A549 (cell line): ENCODE data around the gene WSCD1. TPM values are rescaled to one million over a fixed set of nuclear protein-coding genes. Genes with fewer than 3 reads are reported as not detected.

ENCODE experiments used
- ATAC-seq, 2 experiments: fragments of 200-7000 bp in 1 of 2; fragments of >200 bp in 1 of 2; cut with Nextera tagmentation in 1 of 2; cut with Tn5 transposase in 1 of 2; 3 replicates each; pipeline versions ENCODE4 v1.8.0 to v1.9.1; 2018 to 2020; ENCODE audit warnings: mild to moderate bottlenecking in 1 of 2, moderate library complexity in 1 of 2
- CTCF ChIA-PET: fragments of 300-600 bp; sonication (Branson Sonifier 250); formaldehyde crosslinking; extraction: SDS; loops from one replicate; lab custom pipeline; 2021; ENCODE audit warnings: antibody characterized with exemption, inconsistent platforms; lab: Yijun Ruan, JAX
- POLR2A ChIA-PET: fragments of 350-600 bp; formaldehyde crosslinking; extraction: SDS; loops from one replicate; lab custom pipeline; 2021; ENCODE audit warnings: antibody characterized with exemption, inconsistent platforms; lab: Yijun Ruan, JAX
- DNase-seq, 2 experiments: peaks; one replicate each; pipeline versions ENCODE4 v3.0.0 to v3.0.0-alpha.2; 2011 to 2016; ENCODE audit warnings: low read depth in 1 of 2, low spot score in 1 of 2
- FAIRE-seq: peaks from 2 replicates; lab custom pipeline; 2011; peaks lifted over from hg19 to GRCh38; lab: Jason Lieb, UNC
- H3K27ac ChIP-seq, 2 experiments: fragments of >200 bp; sonication (Bioruptor Twin); formaldehyde crosslinking; 3 replicates each; pipeline ENCODE4 v1.5.1; 2016 to 2017
- H3K4me1 ChIP-seq: fragments of >200 bp; sonication (Bioruptor Twin); formaldehyde crosslinking; 3 replicates; pipeline ENCODE4 v1.6.1; 2016
- H3K4me2 ChIP-seq: fragments of >200 bp; sonication (Bioruptor Twin); formaldehyde crosslinking; 3 replicates; pipeline ENCODE4 v1.6.1; 2016
- H3K4me3 ChIP-seq: fragments of >200 bp; sonication (Bioruptor Twin); formaldehyde crosslinking; 3 replicates; pipeline ENCODE4 v1.5.1; 2016
- H3K9me3 ChIP-seq: fragments of >200 bp; sonication (Bioruptor Twin); formaldehyde crosslinking; 3 replicates; pipeline ENCODE4 v1.6.1; 2016
- CBX8 ChIP-seq: fragments of 200-600 bp; sonication (generic); IDR thresholded peaks from 2 replicates; pipeline ENCODE4 v1.6.1; 2016
- CEBPB ChIP-seq, 2 experiments: fragments of >200 bp in 1 of 2; sonication (Bioruptor Twin) in 1 of 2; formaldehyde crosslinking in 1 of 2; IDR thresholded peaks; 2 replicates each; pipeline ENCODE4 v1.6.1; 2012 to 2016
- CHD2 ChIP-seq: fragments of 150-350 bp; IDR thresholded peaks from 2 replicates; pipeline ENCODE4 v1.6.1; 2014; ENCODE audit warnings: low read length; ENCODE audit not compliant: partially characterized antibody
- CHD4 ChIP-seq: fragments of 200-600 bp; sonication (generic); IDR thresholded peaks from 2 replicates; pipeline ENCODE4 v1.6.1; 2016; ENCODE audit warnings: antibody characterized with exemption, mild to moderate bottlenecking, borderline replicate concordance
- HDAC2 ChIP-seq: fragments of 200-600 bp; sonication (generic); IDR thresholded peaks from 2 replicates; pipeline ENCODE4 v1.6.1; 2016
- HMGXB4 ChIP-seq: fragments of 250-450 bp; sonication (Bioruptor Pico); IDR thresholded peaks from 2 replicates; pipeline ENCODE4 v1.5.0; 2021; ENCODE audit warnings: mild to moderate bottlenecking, moderate library complexity, borderline replicate concordance
- HOXB13 ChIP-seq: fragments of 250-450 bp; sonication (Bioruptor Pico); IDR thresholded peaks from 2 replicates; pipeline ENCODE4 v1.5.0; 2020; ENCODE audit warnings: low read depth, mild to moderate bottlenecking, moderate library complexity
- JUN ChIP-seq, 2 experiments: fragments of >200 bp; sonication (Bioruptor Twin); formaldehyde crosslinking; IDR thresholded peaks; 2 replicates in 1 of 2; 3 replicates in 1 of 2; pipeline ENCODE4 v1.6.1; 2016 to 2017
- KDM1A ChIP-seq: fragments of 200-600 bp; sonication (generic); IDR thresholded peaks from 2 replicates; pipeline ENCODE4 v1.6.1; 2016; ENCODE audit warnings: low read depth, mild to moderate bottlenecking
- KDM5A ChIP-seq: fragments of 200-600 bp; sonication (generic); IDR thresholded peaks from 2 replicates; pipeline ENCODE4 v1.6.1; 2016; ENCODE audit warnings: antibody characterized with exemption, mild to moderate bottlenecking
- NFE2L2 ChIP-seq: fragments of 150-350 bp; conservative IDR thresholded peaks from 2 replicates; pipeline ENCODE4 v1.6.1; 2014; ENCODE audit warnings: low read length
- NPAS2 ChIP-seq: fragments of 250-450 bp; sonication (Bioruptor Pico); IDR thresholded peaks from 2 replicates; pipeline ENCODE4 v1.8.0; 2022; ENCODE audit warnings: mild to moderate bottlenecking, moderate library complexity, borderline replicate concordance
- NR3C1 ChIP-seq: fragments of >200 bp; sonication (Bioruptor Twin); formaldehyde crosslinking; IDR thresholded peaks from 3 replicates; pipeline ENCODE4 v1.6.1; 2017
- PHF8 ChIP-seq: fragments of 200-600 bp; sonication (generic); IDR thresholded peaks from 2 replicates; pipeline ENCODE4 v1.6.1; 2016; ENCODE audit warnings: low read depth, mild to moderate bottlenecking, antibody characterized with exemption, moderate library complexity, borderline replicate concordance
- POLR2A ChIP-seq: IDR thresholded peaks from 2 replicates; pipeline ENCODE4 v1.6.1; 2012; ENCODE audit warnings: mild to moderate bottlenecking, low read length
- RARB ChIP-seq: fragments of 250-450 bp; sonication (Bioruptor Pico); IDR thresholded peaks from 2 replicates; pipeline ENCODE4 v1.8.0; 2021; ENCODE audit warnings: mild to moderate bottlenecking, moderate library complexity
- RFX5 ChIP-seq: fragments of 450-650 bp; IDR thresholded peaks from 2 replicates; pipeline ENCODE4 v1.7.1; 2014; ENCODE audit warnings: antibody characterized with exemption, mild to moderate bottlenecking, moderate library complexity
- RNF2 ChIP-seq: fragments of 200-600 bp; sonication (generic); IDR thresholded peaks from 2 replicates; pipeline ENCODE4 v1.6.1; 2016; ENCODE audit warnings: low read depth, mild to moderate bottlenecking, antibody characterized with exemption, moderate library complexity, borderline replicate concordance
- ZFP36 ChIP-seq: fragments of 450-650 bp; IDR thresholded peaks from 2 replicates; pipeline ENCODE4 v1.6.1; 2014; ENCODE audit warnings: borderline replicate concordance; ENCODE audit not compliant: partially characterized antibody
- WGBS: methylation state at CpG from one replicate; pipeline ENCODE4 v1.1.6; 2017; ENCODE audit errors: missing lambda C conversion rate; 5-methylcytosine and 5-hydroxymethylcytosine counted together
- polyA plus RNA-seq, 4 experiments: library from polyadenylated mRNA; depleted of rRNA in 3 of 4; stranded (reverse); fragments of >200 nt; fragmentation: RNase III in 1 of 4; extraction: RNeasy Plus Mini Kit Qiagen cat#74134 plus additional on column Dnase treatment in 1 of 4; gene quantifications; 2 replicates in 3 of 4; 3 replicates in 1 of 4; pipeline ENCODE4 v1.2.3, GENCODE V29; 2011 to 2017

WSCD1 gene
- polyA plus RNA-seq, 2 of the 4 experiments (the other 2 are of a cell fraction) = 1.6 TPM

DNA sequence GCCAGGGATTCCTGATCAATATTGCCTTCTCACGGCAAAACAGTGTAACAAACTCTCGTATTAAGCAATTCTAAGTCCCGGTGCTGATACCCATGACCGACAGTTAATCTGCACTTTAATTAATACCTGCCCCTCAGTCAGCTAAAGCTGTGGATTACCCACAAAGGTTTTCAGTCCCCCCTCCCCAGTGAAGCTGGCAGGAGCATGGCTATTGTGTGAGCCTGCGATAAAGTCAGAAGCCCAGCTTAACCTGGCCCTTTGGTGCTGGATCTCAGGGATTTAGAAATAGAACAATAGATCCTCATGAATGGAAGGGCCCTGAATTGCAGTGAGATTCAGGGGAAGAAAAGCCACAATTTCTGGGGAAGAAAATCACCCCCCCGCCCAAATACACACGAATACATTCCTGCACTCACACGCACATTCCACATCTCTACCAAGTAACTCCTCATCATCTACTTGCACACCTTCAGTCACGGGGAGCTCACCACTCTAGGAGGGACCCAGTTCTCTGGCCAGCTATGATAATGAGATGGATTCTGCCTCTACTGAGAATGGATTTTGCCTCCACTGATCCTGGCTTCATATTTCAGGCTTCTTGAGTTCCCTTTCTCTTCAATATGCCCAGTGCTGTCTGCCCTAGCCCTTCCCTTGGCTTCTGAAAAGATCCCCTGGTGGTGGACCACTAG, 102.6 kb downstream of the WSCD1 start:
- Histone ChIP-seq H3K27ac (no peak overlapping the region), H3K4me3 (no peak overlapping the region), H3K4me2 (no peak overlapping the region), H3K4me1 (no peaks in the 10 kb centered on the region), H3K9me3 (no peaks in the 10 kb centered on the region)
- ChIA-PET CTCF (interaction anchor here (0.8 to 1.9 kb wide), 5 partner anchors 10 to 466 kb away, joined by 3 to 5 read pairs (median 4); no protein-coding TSS in a partner anchor), POLR2A (no interaction called here)
- ATAC-seq = no peak
- no peak for FAIRE-seq
- DNase-seq = no peak
- no peak for TF ChIP-seq CEBPB (IDR thresholded peaks at IDR 0.05)
- no peak for TF ChIP-seq NR3C1
- no peak for TF ChIP-seq CBX8
- TF ChIP-seq ZFP36 = no peak
- TF ChIP-seq JUN (IDR thresholded peaks at IDR 0.05) = no peak
- no peak for TF ChIP-seq RARB
- TF ChIP-seq HDAC2 = no peak
- no peak for TF ChIP-seq PHF8
- no peak for TF ChIP-seq KDM5A
- TF ChIP-seq CHD4 = no peak
- no peak for TF ChIP-seq RFX5
- TF ChIP-seq, all 56 proteins: peak for 0
- 30% methylated on average over 9 of the region's 9 CpGs for WGBS

DNA sequence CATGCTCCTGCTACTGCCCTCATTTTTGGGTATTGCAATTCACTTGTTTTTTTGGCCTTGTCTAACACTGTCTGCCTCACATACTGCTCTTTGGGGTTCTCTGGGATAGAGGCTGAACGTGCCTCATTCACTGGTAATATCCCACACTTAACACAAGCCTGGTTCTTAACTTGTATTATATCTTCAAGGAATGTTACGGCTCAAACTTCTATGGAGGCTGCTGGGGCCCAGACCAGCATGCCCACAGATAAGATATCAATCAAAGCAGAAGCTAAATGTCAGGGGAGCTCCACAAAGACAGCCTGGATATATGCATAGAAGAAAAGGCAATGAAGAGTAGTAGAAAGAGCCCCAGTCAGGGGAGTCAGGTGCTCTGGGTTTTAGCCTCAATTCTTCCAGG, 103.5 kb downstream of the WSCD1 start:
- Histone ChIP-seq H3K9me3 (no peaks in the 10 kb centered on the region), H3K4me2 (no peak overlapping the region), H3K27ac (no peak overlapping the region), H3K4me1 (no peaks in the 10 kb centered on the region), H3K4me3 (no peak overlapping the region)
- TF ChIP-seq HMGXB4 (CRISPR knock-in tag) (no peak), RNF2 (no peak), HOXB13 (CRISPR knock-in tag) (no peak), RARB (no peak), NFE2L2 (no peak), CHD2 (no peak), KDM1A (no peak), NPAS2 (CRISPR knock-in tag) (no peak), POLR2A (no peak)
- FAIRE-seq (no peak), DNase-seq (no peak), ATAC-seq (no peak)
- 44% methylated on average over 2 of the region's 2 CpGs for WGBS
- ChIA-PET POLR2A (no interaction called here), CTCF (interaction anchor here (0.6 to 1.9 kb wide), 2 partner anchors 13 to 419 kb away, joined by 3 to 5 read pairs; no protein-coding TSS in a partner anchor)
